Right kidney (tissue), 9 donors: ENCODE data around the gene CLCN1.
"Not testable (repeated sequence)": the region's sequence is repeated elsewhere in the genome, so short reads cannot be mapped to it uniquely, and the experiment has no call there.

Experiments used
- DNase-seq: peaks from one replicate; pipeline ENCODE4 v3.0.0-alpha.2; 2016
- long read RNA-seq, 8 donors: transcript quantifications; one replicate each; lab custom pipeline, GENCODE V29; 2026

Gene CLCN1
- long read RNA-seq, donor 1 = 0 reads
- long read RNA-seq, donor 2 = 0 reads
- long read RNA-seq, donor 3 = 0 reads
- long read RNA-seq, donor 4 = 0 reads
- long read RNA-seq, donor 5 = 0 reads
- long read RNA-seq, donor 6 = 0 reads
- long read RNA-seq, donor 7 = 0 reads
- long read RNA-seq, donor 8 = 0 reads

GRCh38 chr7:143315776-143316175 is at the start of gene CLCN1:
Gene CLCN1 (plus strand): TSS chr7:143316111. CDS start chr7:143316213, 102 bp downstream.
- no peak for DNase-seq

GRCh38 chr7:143269251-143269650 is 46.7 kb upstream of the CLCN1 start:
- no peak for DNase-seq

GRCh38 chr7:143271240-143271639 is 44.7 kb upstream of the CLCN1 start:
- no peak for DNase-seq

GRCh38 chr7:143272871-143273270 is 43.0 kb upstream of the CLCN1 start:
- DNase-seq = no peak

GRCh38 chr7:143279186-143280098 is 36.5 kb upstream of the CLCN1 start:
- DNase-seq = no peak

- no peak for DNase-seq
Observed at GRCh38 chr7:143280160-143280559, 35.8 kb upstream of the CLCN1 start.

GRCh38 chr7:143280566-143280965 is 35.3 kb upstream of the CLCN1 start:
- DNase-seq = no peak

GRCh38 chr7:143281529-143281928 is 34.4 kb upstream of the CLCN1 start:
- no peak for DNase-seq

- DNase-seq = no peak
Observed at GRCh38 chr7:143282124-143282523, 33.8 kb upstream of the CLCN1 start.

- DNase-seq = no peak
Observed at GRCh38 chr7:143283381-143283780, 32.5 kb upstream of the CLCN1 start.

GRCh38 chr7:143284591-143285469 is 31.1 kb upstream of the CLCN1 start, which contains the start of gene TMEM139:
Gene TMEM139 (plus strand): TSS chr7:143284958. CDS start chr7:143285958, 1,000 bp downstream.
- peak; percentile 71 for DNase-seq

GRCh38 chr7:143285470-143285778 is 30.5 kb upstream of the CLCN1 start:
- DNase-seq = no peak

- DNase-seq = no peak
Observed at GRCh38 chr7:143285806-143286521, 29.9 kb upstream of the CLCN1 start.

GRCh38 chr7:143286522-143286890 is 29.4 kb upstream of the CLCN1 start:
- DNase-seq = no peak

- DNase-seq = peak; percentile 41
Observed at GRCh38 chr7:143287339-143287934, 28.5 kb upstream of the CLCN1 start.

- peak; percentile 97 for DNase-seq
Observed at GRCh38 chr7:143287935-143288826, 27.7 kb upstream of the CLCN1 start, which contains the start of gene CASP2. Gene CASP2 (plus strand): TSS chr7:143288351. CDS start chr7:143288456, 105 bp downstream.

- no peak for DNase-seq
Observed at GRCh38 chr7:143288836-143289235, 27.1 kb upstream of the CLCN1 start.

GRCh38 chr7:143289421-143289820 is 26.5 kb upstream of the CLCN1 start:
- no peak for DNase-seq

- DNase-seq = not testable (repeated sequence)
Observed at GRCh38 chr7:143289888-143290287, 26.0 kb upstream of the CLCN1 start.

GRCh38 chr7:143290293-143290692 is 25.6 kb upstream of the CLCN1 start:
- no peak for DNase-seq

- no peak for DNase-seq
Observed at GRCh38 chr7:143292876-143293275, 23.0 kb upstream of the CLCN1 start.
